ENCODE measurements around the gene SH3PXD2A. TPM values are rescaled to one million over a fixed set of nuclear protein-coding genes. Genes with fewer than 3 reads are reported as not detected.

Gene SH3PXD2A
- polyA plus RNA-seq, 1 experiment: 50.2 TPM

DNA sequence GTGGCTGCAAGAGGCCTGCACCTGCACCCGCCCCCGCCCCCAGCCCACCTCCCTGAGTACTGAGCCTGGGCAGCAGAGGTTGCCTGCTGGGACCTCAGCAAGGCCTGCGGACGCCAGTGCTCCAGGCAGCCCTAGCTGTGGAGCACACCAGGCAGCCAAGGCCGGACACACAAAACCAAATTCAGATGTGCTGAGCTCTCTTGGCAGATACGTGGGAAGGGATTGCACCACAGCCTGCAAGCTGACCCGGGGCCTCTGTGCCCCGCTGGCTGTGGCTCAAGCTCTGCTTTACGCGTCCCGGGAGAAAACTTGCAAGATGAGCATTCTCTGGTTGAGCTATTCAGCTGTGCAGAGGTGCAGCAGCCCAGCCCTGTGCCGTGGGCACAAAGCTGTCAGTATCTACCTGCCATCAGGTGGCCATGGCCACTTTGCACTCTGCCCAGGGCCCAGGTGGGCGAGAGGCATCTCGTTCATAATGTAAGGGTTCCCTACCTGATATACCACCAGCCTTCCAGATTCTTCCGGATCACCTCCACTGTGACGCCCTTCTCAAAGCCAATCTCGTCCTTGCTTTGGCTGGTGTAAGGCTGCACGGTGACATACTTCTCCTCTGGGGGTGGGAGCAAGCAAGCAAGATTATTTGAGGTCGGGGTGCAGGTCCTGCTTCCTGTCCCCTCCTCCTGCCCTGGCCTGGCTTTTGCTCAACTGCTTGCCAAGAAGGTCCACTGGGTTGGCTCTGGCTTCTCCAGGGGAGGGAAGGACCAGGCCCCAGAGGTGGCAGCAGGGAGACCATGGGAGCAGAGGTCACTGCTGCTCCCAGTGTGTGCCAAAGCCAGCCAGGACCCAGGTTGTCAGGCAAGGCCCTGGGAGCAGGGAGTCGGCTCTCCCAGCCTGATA, 238.4 kb downstream of the SH3PXD2A start:
- DNase-seq (ENCODE audit: low read depth): peak; percentile 86
- Histone ChIP-seq H3K36me3 (ENCODE audit: control insufficient read depth, insufficient read depth, low read length) (peaks cover 36% of the 10 kb centered on the region), H3K4me3 (ENCODE audit: low read depth, low read length) (no peak overlapping the region), H3K27me3 (ENCODE audit: control insufficient read depth, insufficient read depth, low read length) (no peaks in the 10 kb centered on the region)
- TF ChIP-seq CTCF (IDR thresholded peaks at IDR 0.05; ENCODE audit: insufficient read depth, low read depth, low read length): no peak
- CTCF ChIA-PET: interaction anchor here (1.0 to 4.4 kb wide), 4 partner anchors 12 to 69 kb away, joined by 4 to 30 read pairs (median 8); no protein-coding TSS in a partner anchor
- POLR2A ChIA-PET: interaction anchor here (0.5 to 1.1 kb wide), 3 partner anchors 43 to 198 kb away, joined by 3 to 9 read pairs (median 5); no protein-coding TSS in a partner anchor

DNA sequence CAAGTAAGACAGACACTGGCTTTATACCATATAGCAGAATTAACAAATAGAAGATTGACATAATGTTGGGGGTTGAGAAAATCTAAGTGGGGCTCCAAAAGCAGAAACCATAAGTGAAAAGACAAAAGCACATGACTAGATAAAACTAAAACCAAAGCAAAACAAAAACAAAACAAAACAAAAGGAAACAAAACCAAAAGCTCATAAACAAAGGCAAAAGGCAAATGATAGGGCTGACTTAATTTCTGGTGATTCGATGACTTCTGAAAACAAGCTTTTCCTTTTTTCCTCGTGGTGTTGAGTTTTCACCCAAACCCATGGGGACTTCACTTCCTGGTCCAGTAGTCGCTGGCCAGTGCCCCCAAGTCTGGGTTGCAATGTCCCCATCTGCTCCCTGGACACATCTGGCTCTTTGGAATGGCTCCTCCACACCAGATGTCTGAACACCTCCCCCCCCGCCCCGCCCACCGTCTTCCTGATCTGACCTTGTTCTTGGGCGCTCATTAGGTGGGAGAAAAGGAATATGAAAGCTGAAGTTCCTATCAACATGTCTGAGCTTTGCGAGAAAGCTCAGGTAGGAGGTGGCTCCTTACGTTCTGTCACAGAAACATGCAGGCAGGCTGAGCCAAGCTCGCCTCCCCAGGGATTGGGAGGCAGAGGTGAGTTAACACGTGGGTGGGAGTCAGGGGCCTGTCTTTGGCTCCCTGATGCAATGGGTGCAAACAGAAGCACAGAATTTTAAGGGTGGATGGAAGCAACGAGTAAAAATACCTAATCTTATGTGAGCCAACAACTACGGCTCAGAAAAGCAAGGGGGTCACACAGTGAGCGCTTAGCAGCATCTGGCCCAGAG, 240.8 kb downstream of the SH3PXD2A start:
- DNase-seq (ENCODE audit: low read depth): no peak
- CTCF ChIA-PET: interaction anchor here (0.6 to 4.4 kb wide), 9 partner anchors 9 to 162 kb away, joined by 3 to 30 read pairs (median 3); no protein-coding TSS in a partner anchor
- H3K4me3 ChIP-seq (ENCODE audit: low read depth, low read length): no peak overlapping the region
- POLR2A ChIA-PET: interaction anchor here (0.6 to 0.9 kb wide), 5 partner anchors 11 to 188 kb away, joined by 3 to 4 read pairs (median 3); no protein-coding TSS in a partner anchor
- no peak for TF ChIP-seq CTCF (IDR thresholded peaks at IDR 0.05; ENCODE audit: insufficient read depth, low read depth, low read length)
- peaks cover 40% of the 10 kb centered on the region for H3K36me3 ChIP-seq (ENCODE audit: control insufficient read depth, insufficient read depth, low read length)
- no peaks in the 10 kb centered on the region for H3K27me3 ChIP-seq (ENCODE audit: control insufficient read depth, insufficient read depth, low read length)

DNA sequence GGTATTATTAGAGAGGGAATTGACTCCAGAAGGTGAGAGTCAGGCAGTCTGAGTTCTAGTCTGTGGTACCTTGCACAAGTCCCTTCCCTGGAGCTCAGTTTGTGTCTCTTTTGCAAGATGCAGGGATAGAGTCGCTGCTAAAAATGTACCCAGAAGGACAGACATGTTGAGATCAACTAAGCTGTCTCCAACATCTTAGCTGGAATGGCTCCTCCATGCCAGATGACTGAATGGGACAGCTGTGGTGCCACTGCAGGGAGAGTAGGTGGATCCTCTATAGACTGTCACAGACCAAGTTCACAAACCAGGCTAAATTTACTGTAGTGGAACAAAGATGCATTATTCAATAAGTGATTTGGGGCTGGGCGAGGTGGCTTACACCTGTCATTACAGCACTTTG, 241.8 kb downstream of the SH3PXD2A start:
- peaks cover 45% of the 10 kb centered on the region for H3K36me3 ChIP-seq (ENCODE audit: control insufficient read depth, insufficient read depth, low read length)
- no peaks in the 10 kb centered on the region for H3K27me3 ChIP-seq (ENCODE audit: control insufficient read depth, insufficient read depth, low read length)
- no peak overlapping the region for H3K4me3 ChIP-seq (ENCODE audit: low read depth, low read length)
- no peak for TF ChIP-seq CTCF (IDR thresholded peaks at IDR 0.05; ENCODE audit: insufficient read depth, low read depth, low read length)
- DNase-seq (ENCODE audit: low read depth): no peak
- ChIA-PET POLR2A (interaction anchor here (0.9 kb wide), 1 partner anchor 65 kb away, joined by 3 read pairs; no protein-coding TSS in a partner anchor), CTCF (interaction anchor here (1.0 to 4.4 kb wide), 4 partner anchors 8 to 99 kb away, joined by 3 to 30 read pairs (median 14); no protein-coding TSS in a partner anchor)

DNA sequence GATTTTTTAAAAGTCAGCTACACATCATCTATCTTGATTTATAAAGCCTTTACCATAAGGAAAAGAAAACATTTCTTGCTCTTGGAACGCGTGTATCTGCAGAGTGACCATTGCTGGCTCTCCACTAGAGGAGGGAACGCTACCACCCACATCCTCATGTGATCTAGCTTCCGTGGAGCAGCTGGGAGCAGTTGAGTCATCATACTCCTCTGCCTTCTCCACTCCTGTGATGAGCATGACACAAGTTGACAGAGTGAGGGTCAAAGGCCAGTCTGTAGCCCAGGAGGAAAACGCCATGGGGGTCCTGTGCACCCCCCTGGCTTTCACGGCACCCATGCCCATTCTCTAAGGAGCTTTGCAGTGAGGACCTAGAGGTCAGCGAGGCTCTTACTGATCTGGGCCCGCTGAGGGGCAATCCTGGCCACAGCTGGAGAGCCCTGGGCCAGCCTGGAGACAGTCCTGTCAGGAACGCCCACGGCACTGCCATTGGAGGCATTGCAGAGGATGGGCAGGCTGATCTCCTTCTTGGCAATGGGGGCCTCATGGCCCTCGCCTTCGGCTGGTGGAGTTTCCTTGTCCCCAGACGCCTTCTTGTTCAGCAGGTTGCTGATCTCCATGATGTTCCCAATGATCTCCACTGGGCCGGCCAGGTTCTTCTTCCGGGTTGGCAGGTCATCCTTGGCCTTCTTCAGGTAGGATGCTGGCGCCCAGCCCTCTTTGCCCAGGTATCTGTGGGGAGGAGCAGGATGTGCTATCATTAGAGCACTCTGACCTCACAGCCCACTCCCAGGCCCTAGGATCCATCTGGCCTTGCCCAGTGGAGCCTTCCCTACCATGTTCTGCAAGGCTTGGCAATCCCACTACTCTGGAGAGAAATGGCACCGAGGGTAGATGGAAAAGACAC, 242.7 kb downstream of the SH3PXD2A start:
- CTCF ChIA-PET: interaction anchor here (0.9 to 3.4 kb wide), 7 partner anchors 10 to 239 kb away, joined by 3 to 24 read pairs (median 3); no protein-coding TSS in a partner anchor
- peak; percentile 34 for DNase-seq (ENCODE audit: low read depth)
- peak; percentile 39 for TF ChIP-seq CTCF (IDR thresholded peaks at IDR 0.05; ENCODE audit: insufficient read depth, low read depth, low read length)
- H3K27me3 ChIP-seq (ENCODE audit: control insufficient read depth, insufficient read depth, low read length): no peaks in the 10 kb centered on the region
- POLR2A ChIA-PET: no interaction called here
- no peak overlapping the region for H3K4me3 ChIP-seq (ENCODE audit: low read depth, low read length)
- peaks cover 40% of the 10 kb centered on the region for H3K36me3 ChIP-seq (ENCODE audit: control insufficient read depth, insufficient read depth, low read length)

Data from BJ (cell line).